Measurements from ENCODE around the gene ATF4. TPM values are rescaled to one million over a fixed set of nuclear protein-coding genes. Genes with fewer than 3 reads are reported as not detected.
A peak's percentile ranks its signal among the peaks of the same experiment; 100 is the strongest.

Gene ATF4
- total and polyA plus RNA-seq, 2 of the 8 experiments (the other 6 are each of a cell fraction or from before 2014, with no cell fraction given), result 553 to 704 TPM

DNA sequence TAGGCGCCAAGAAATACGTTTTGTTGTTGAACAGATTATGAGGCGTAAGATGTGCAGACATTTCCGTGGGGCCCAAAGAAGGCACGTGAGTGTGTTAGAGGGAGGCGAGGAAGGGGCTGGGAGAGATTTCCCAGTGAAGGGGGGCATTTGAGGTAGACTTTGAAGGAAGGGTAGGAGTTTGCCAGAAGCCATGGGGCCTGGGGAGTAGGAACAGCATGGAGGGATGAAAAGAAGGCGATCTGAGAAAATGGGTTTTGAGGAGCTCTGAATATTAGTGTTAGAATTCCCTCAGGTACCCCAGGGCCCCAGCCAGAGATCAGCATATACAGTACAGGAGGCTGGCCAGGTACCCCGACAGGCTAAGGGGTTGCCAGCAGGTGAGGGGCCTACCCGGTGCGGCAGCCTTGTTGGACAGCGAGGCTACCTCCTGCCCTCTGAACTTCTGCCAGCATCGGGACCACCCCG is 18.7 kb upstream of the ATF4 start:
- no peak for FAIRE-seq
- Histone ChIP-seq H2BK5ac (ENCODE audit: low read depth, low read length) (no peak overlapping the region), H3K79me2 (ENCODE audit: control insufficient read depth in 1 of 2, insufficient read depth in 2 of 2, low read length in 2 of 2) (peaks cover 5 to 13% of the 10 kb centered on the region in 2 experiments; a peak in 3 of 4 replicates), H4K91ac (replicated peaks; ENCODE audit: insufficient read length, low read length) (no peak overlapping the region), H3K23ac (ENCODE audit: insufficient read length) (no peak overlapping the region), H2BK12ac (ENCODE audit: low read depth, low read length) (peak overlapping the region; percentile 50; the same call in 1 of the 2 replicates), H3K9me3 (ENCODE audit: insufficient read depth in 2 of 2, low read depth in 1 of 2, low read length in 1 of 2) (no peaks in the 10 kb centered on the region), H2BK120ac (replicated peaks; ENCODE audit: low read depth, low read length) (no peak overlapping the region), H3K36me3 (ENCODE audit: control insufficient read depth in 2 of 4, insufficient read depth in 4 of 4, low read length in 3 of 4) (peaks cover 5 to 26% (median 18%) of the 10 kb centered on the region in 4 experiments), H3K4me2 (ENCODE audit: insufficient read depth in 1 of 2, low read depth in 2 of 2, low read length in 2 of 2) (peak overlapping the region; percentile 77 to 86), H3K4me1 (replicated peaks in 1 of 4; ENCODE audit: control insufficient read depth in 3 of 4, insufficient read depth in 4 of 4, low read length in 3 of 4) (peaks cover 3 to 9% (median 4%) of the 10 kb centered on the region in 4 experiments; a peak in 6 of 7 replicates), H3K27me3 (replicated peaks in 1 of 4; ENCODE audit: control insufficient read depth in 3 of 4, extremely low read depth in 1 of 4, insufficient read depth in 3 of 4, low read length in 3 of 4) (peaks cover 0 to 55% (median 31%) of the 10 kb centered on the region in 4 experiments; a peak in 6 of 7 replicates), H4K5ac (ENCODE audit: insufficient read length, low read depth, low read length) (no peak overlapping the region), H2AFZ (ENCODE audit: low read length) (no peak overlapping the region), H2BK20ac (ENCODE audit: low read length) (no peak overlapping the region), H3K14ac (ENCODE audit: insufficient read length) (no peak overlapping the region), H2AK5ac (ENCODE audit: low read depth, low read length) (no peak overlapping the region), H3K79me1 (ENCODE audit: low read depth, low read length) (peaks cover 3% of the 10 kb centered on the region; the same call in 1 of the 2 replicates), H3K56ac (replicated peaks; ENCODE audit: insufficient read length, low read depth, low read length) (no peak overlapping the region), H4K20me1 (replicated peaks in 1 of 2; ENCODE audit: control insufficient read depth in 1 of 2, insufficient read depth in 2 of 2, low read length in 2 of 2) (peaks cover 16 to 26% of the 10 kb centered on the region in 2 experiments), H3K4me3 (ENCODE audit: extremely low read depth in 1 of 4, insufficient read depth in 2 of 4, low read depth in 3 of 4, low read length in 4 of 4) (peak overlapping the region; percentile 68 to 88 (median 80)), H3K18ac (ENCODE audit: extremely low read depth, low read length) (no peak overlapping the region), H3K23me2 (ENCODE audit: low read depth, low read length) (peaks cover 5% of the 10 kb centered on the region), H3K4ac (replicated peaks; ENCODE audit: insufficient read length, low read depth, low read length) (peak overlapping the region; percentile 13), H2BK15ac (ENCODE audit: low read length) (no peak overlapping the region; the same call in 1 of the 2 replicates), H4K8ac (ENCODE audit: extremely low read depth, insufficient read depth, low read length) (no peak overlapping the region), H3K27ac (ENCODE audit: low read depth, low read length) (no peak overlapping the region), H3K9ac (replicated peaks in 1 of 4; ENCODE audit: extremely low read depth in 1 of 4, low read depth in 3 of 4, low read length in 3 of 4) (peak overlapping the region in 1 of 4 experiments; percentile 13; a peak in 1 of 7 replicates)
- whole genome bisulfite sequencing, 2 experiments (ENCODE audit: extremely low coverage in 1 of 2, insufficient coverage in 1 of 2, insufficient read length in 1 of 2, insufficient replicate concordance in 2 of 2, low coverage in 1 of 2, low lambda C conversion rate in 2 of 2, missing lambda C conversion rate in 1 of 2), result 30% methylated on average over 13 of the region's 13 CpGs; no CpG with 5 or more reads in 1 of the 2 experiments
- no peak for TF ChIP-seq SIRT6 (IDR thresholded peaks at IDR 0.05; ENCODE audit: low read length)
- TF ChIP-seq HDAC2 (IDR thresholded peaks at IDR 0.05; ENCODE audit: borderline replicate concordance in 1 of 2, low read depth in 2 of 2, low read length in 2 of 2), result 0 out of 4 replicates have a peak, but pooled peaks of 1 of the 2 experiments have one; percentile 17
- peak; percentile 3 for TF ChIP-seq KDM4A (IDR thresholded peaks at IDR 0.05; ENCODE audit: low read depth, low read length, severe bottlenecking)
- no peak for TF ChIP-seq SP1 (IDR thresholded peaks at IDR 0.05; ENCODE audit: low read depth, low read length)
- TF ChIP-seq EGR1 (IDR thresholded peaks at IDR 0.05; ENCODE audit: borderline replicate concordance, low read depth, low read length), result no peak
- ChIA-PET CTCF (ENCODE audit: partially characterized antibody) (interaction anchor here (0.7 to 19.7 kb wide), 7 partner anchors 9 to 170 kb away, joined by 3 to 361 read pairs (median 4); partner anchors contain the start of gene RPS19BP1), POLR2A (ENCODE audit: partially characterized antibody) (interaction anchor here (0.5 to 4.6 kb wide), 14 partner anchors 9 to 662 kb away, joined by 3 to 42 read pairs (median 4); partner anchors contain the start of genes ATF4 and RPL3)
- DNase-seq (ENCODE audit: low read depth in 1 of 2, low spot score in 2 of 2), result no peak

Data from H1 (cell line).